NCI-H1694 treated with DMSO at 0.1 percent for 48 hours (cell line): ENCODE data around the gene NMD3.
"Not testable (repeated sequence)": the region's sequence is repeated elsewhere in the genome, so short reads cannot be mapped to it uniquely, and the experiment has no call there.

Experiments used
- DNase-seq: peaks from one replicate; lab custom pipeline; 2025; lab: John Stamatoyannopoulos, UW

The NMD3 gene

DNA sequence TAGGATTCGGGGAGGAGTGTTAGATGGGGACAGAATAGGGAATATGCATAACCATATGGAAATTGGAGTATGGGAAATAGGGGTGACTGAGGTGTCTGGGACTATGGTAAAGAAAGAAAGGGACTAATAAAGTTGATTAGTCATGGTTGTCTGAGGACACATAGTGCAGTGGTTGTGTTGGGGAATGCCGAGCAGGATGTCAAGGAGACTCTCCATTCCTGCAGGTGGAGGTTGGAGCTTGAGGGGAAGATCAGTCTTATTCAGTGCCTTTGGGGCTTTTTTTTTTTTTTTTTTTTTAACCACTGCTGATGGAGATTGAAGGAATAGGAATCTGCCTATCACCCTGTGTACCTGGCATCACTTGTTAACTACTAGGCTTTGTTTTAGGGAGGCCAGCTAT is 10.8 kb downstream of the NMD3 start:
- no peak for DNase-seq

DNA sequence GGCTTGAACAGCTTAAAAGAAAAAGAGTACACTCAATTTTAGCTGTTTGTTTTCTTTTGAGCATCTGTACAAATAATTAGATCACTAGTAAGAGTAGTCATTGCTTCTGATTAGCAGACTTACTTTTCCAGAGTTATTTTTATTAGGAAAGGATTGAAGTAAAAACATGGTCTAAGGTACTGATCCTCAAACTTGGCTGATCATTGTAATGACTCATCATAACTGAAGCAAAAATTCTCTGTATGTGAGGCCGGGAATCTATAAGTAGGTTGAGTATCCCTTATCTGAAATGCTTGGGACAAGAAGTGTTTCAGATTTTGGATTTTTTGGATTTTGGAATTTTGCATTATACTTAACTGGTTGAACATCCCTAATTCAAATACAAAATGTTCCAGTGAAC is 12.4 kb downstream of the NMD3 start:
- DNase-seq: no peak

DNA sequence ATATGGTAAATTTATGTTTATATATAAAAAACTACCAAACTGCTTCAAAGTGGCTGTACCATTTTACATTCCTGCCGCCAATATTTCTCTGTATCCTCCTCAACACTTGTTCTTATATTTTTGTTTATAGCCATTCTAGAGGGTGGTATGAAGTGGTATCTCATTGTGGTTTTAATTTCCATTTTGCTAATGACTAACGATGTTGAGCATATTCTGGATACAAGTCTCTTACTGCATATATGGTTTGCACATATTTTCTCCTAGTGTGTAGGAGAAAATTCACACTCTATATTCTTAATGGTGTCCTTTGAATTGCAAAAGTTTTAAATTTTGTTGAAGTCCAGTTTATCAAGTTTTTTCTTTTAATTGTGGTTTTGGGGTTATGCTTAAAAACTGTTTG is 15.1 kb downstream of the NMD3 start:
- DNase-seq: no peak

DNA sequence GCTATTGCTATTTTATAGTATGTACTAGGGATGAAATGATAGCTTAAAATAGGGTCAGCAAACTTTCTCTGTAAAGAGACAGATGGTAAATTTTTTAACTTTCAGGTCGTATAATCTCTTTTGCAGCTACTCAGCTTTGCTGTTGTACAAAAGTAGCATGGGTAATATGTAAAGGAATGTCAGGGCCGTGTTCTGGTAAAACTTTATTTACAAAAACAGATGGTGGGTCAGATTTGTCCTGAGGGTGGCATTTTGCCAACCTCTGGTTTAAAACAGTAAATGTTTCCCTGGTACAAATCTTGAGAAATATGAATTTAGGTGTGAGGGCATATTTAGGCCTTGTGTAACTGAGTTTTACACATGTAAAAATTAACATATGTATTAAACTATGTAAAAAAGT is 18.6 kb downstream of the NMD3 start:
- DNase-seq: no peak

DNA sequence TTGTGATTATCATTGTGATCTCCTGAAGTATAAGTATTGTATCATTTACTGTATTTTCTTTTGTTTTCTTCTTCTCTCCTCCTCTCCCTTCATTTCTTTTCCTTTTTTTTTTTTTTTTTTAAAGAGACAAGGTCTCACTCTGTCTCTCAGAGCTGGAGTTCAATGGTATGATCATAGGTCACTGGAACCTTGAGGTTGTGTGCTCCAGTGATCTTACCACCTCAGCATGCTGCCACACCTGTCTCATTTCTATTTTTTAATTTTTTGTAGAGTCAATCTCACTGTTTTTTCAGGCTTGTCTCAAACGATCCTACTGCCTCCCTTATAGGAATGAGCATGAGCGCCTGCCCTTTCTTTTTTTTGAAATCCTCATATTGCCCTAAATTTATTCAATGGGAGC is 23.4 kb downstream of the NMD3 start:
- DNase-seq: no peak

DNA sequence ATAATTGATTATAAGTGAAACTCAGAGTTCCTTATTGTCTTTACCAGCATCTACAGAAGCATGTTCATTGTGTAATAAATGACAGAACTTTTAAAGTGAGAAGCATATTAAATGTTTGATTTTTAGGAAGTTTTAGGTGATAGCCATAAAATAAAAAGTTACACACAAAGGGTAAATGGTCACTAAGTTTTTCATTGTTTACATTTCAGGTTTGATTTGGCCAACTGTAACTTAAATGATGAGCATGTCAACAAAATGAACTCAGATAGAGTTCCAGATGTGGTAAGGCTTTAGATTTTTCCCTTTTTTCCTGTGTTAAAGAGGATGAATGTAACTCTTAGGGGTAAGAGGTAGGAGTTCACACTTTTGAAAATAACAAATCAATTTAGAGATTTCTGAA is 25.9 kb downstream of the NMD3 start:
- no peak for DNase-seq

DNA sequence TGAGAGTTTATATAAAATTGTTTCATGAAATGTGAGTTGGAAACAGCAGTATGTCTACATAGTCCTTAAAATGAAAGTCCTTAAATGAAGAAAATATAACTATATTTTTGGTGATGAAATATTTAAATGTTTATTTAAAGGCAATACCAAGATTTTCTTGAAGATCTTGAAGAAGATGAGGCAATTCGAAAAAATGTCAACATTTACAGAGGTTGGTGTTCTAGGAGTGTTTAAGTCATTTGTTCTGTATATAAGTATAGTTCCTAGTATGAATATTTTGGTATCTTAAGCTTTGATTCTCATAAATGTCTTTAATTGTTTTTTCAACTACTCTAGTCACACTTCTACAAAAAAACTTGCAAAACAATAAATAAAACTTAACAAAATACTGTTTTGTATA is 29.0 kb downstream of the NMD3 start:
- no peak for DNase-seq

DNA sequence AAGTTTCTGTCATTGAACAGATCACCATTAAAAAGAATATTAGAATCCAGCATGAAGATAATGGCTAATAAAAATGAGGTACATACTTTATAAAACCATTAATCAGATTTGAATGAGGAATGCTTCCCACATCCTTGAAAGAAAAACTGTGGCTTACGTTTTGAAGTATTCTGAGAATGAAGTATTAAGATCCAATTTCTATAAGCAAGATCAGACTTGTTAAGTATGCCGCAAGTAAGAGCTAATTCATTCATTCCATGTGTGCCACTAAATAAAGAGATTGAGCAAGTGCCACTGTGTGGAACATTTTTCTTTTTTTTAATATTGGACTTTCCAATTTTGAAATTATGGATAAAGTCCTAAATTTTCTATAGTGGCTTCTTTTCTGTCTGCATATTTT is 30.6 kb downstream of the NMD3 start:
- DNase-seq: no peak

DNA sequence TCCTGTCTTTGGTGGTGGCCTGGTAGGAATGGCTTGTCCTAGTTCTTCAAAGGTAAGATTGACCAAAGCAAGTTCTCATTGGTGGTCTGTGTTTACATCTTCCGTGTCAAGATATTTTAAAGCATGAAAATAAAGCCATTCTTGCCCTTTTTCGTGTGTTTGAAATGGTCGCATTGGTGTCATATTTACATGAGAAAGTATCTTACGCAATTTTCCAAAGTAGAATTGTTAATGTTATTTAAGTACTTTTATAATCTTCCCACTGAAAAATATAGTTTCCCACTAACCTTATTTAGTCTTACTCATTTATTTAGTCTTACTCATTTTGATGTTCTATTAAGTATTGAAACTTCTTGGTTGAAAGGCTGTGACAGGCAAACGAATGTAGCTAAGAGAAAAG is 31.0 kb downstream of the NMD3 start:
- DNase-seq: no peak

DNA sequence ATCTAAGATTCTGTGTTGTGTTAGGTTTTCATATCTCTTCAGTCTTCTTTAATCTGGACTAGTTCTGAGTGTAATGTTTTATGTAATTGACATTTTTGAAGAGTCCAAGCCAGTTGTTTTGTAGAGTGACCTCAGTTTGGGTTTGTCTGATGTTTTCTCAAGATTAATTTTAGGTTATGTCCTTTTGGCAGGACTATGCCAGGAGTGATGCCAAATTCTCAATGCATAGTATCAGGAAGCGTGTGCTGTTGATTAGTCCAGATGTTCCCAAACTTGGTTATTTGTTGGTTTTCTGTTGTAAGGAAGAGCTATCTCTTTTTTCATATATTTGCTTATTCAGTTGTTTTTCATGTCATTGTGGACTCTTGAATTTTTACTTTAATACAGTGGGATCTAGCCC is 32.6 kb downstream of the NMD3 start:
- no peak for DNase-seq

DNA sequence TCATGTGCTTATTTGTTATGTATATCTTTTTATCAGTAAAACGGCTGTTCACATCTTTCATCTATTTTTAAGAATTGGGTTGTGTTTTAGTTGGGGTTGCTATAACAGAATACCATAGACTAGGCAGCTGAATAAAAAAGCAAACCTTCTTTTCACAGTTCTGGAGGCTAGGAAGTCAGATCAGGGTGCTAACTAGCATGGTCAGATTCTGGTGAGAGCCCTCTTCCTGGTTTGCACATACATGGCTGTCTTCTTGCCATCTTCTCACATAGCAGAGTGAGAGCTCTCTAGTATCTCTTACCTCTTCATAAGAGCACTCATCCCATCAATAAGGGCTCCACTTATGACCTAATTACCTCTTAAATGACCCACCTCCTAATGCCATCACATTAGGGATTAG is 33.8 kb downstream of the NMD3 start:
- no peak for DNase-seq

DNA sequence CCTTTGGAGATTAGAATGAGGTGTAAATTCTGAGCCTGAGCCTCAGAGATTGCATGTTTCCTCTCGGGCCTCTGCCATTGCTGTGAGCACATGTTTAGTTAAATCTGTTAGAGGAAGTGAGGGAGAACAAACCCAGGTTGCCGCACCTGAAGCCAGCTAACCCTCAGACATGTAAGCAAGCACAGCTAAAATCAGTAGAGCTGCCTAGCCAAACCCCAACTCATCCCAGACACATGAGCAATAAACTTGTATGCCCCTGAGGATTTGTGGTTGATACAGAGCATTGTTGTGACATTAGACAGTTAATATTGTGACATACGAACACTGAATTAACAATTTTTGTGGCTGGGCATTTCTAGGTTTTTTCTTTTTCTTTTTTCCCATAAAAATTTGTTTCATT is 41.9 kb downstream of the NMD3 start:
- DNase-seq: no peak

DNA sequence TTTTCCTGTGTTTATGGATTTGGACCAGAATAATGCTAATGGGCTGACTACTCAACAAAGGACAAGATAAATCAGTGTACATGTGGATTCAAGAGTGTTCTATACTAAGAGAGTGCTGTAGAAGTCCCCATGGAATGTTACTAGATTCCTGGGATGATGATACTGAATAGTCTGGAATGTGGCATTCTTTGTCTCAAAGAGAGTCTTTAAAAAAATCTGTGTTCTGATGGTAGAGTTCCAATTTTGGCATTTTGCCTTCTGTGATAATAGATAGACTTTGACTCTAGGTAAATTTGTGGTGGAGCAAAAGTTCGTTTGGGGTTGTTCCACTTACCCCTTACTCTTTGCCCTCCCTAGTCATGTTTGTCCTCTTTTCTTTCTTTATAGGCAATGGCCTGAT is 43.7 kb downstream of the NMD3 start:
- no peak for DNase-seq

DNA sequence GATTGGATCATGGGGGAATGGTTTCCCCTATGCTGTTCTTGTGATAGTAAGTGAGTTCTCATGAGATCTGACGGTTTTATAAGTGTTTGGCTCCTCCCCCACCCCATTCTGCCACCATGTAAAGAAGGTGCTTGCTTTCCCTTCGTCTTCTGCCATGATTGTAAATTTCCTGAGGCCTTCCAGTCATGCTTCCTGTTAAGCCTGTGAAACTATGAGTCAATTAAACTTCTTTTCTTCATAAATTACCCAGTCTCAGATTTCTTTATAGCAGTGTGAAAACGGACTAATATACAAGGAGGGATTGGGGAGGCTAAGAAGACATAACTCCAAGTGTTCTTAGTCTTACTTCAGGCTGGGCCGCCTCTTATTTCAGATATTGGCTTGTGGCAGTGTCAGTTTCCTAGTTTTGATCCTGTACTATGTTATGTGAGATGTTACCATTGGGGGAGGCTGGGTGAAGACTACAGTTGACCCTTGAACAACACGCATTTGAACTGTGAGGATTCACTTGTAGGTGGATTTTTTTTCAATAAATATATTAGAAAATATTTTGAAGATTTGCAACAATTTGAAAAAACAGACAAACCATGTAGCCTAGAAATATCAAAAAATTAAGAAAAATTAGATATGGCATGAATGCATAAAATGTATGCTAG is 44.9 kb downstream of the NMD3 start:
- no peak for DNase-seq

DNA sequence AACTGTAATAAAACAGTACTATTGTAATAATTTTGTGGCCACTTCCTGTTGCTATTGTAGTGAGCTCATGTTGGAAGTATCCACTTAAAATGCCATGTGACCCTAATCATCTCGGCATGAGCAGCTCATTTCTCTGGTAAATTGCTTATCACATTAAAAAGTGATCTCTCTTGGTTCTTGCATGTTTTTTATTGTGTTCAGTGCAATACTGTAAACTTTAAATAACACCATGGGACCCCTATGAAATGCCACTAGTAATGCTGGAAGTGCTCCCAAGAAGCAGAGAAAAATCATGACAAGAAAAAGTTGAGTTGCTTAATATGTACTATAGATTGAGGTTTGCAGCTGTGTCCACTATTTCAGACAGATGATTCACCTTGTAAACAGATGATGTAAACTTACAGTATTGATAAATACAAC is 45.6 kb downstream of the NMD3 start:
- no peak for DNase-seq

DNA sequence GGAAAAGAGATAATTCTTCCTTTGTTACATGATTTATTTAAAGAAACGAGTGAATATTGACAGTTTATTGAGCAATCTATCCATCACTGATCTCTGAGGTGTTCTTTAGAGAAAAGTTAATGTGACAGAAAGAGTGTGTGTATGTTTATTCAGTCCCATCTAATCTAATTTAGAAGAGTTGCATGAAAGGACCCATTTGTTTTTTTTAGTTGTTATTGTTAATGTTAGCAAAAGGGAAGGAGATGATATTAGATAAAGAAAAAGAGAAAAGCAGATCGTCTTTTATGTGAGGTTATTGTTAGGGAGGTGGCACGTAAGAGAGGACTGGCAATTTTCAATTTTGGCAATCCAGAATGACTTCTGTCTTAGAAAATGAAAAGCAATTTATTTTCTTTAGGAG is 46.5 kb downstream of the NMD3 start:
- DNase-seq: no peak

DNA sequence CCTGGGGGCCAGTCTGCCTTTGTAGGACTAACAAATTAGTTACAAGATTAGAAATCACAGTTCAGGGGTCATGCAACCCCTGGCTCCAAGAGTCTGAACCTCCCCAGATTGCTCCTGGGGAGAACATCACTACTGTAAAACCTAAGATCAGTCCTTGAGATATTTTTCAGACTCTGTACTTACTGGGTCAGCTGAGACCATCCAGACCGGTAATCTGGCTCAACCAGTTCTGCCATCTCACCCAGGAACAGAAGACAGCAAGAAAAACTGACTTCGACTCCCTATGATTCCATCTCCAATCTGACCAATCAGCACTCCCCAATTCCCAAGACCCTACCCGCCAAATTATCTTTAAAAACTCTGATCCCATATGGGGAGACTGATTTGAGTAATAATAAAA is 47.5 kb downstream of the NMD3 start:
- no peak for DNase-seq

DNA sequence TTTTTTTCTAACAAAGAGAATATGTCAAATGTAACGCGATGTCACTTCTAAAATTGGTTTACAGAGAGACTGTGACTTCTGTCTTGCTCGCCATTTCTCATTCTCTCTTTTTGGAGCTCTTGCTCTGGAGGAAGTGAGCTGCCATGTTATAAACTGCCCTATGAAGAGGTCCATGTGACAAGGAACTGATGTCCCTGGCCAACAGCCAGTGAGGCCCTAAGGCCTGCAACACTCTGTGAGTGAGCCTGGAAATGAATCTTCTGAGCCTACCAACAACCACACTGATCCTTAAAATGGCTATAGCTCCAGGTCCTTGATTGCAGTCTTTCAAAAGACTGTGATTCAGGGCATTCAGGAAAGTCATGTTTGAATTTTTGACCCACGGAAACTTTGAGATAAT is 49.9 kb downstream of the NMD3 start:
- no peak for DNase-seq

DNA sequence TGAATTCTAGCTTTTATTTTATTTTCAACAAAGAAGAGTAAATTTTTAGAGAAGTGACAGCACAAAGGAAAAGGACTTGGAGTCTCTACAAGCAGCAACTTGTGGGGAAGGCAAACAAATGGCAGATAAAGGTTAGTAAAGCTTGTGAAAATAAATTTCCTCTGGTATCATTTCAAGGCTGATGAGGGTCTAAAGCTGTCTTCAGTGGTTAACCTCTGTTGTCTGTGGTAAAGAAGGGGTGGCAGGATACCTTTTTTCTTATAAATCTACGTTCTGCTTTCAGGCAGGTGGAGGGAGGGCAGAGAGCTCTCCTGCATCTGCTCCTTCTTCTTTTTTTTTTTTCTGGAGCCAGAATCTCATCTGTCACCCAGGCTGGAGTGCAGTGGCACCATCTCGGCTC is 50.5 kb downstream of the NMD3 start:
- no peak for DNase-seq

DNA sequence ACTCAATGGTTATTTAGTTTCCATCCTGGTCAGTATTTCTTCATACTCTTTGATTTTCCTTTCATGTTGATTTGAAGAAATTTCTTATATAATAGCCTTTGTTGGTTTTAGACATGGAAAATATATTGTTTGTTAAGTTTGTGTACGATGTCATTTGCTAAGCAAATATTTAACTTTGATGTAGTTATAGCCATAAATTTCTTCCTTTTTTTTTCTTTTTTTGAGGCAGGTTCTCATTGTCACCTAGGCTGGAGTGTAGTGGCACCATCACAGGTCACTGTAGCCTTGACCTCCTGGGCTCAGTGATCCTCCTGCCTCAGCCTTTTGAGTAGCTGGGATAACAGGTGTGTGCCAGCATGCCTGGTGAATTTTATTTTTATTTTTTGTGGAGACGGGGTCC is 51.4 kb downstream of the NMD3 start:
- no peak for DNase-seq

DNA sequence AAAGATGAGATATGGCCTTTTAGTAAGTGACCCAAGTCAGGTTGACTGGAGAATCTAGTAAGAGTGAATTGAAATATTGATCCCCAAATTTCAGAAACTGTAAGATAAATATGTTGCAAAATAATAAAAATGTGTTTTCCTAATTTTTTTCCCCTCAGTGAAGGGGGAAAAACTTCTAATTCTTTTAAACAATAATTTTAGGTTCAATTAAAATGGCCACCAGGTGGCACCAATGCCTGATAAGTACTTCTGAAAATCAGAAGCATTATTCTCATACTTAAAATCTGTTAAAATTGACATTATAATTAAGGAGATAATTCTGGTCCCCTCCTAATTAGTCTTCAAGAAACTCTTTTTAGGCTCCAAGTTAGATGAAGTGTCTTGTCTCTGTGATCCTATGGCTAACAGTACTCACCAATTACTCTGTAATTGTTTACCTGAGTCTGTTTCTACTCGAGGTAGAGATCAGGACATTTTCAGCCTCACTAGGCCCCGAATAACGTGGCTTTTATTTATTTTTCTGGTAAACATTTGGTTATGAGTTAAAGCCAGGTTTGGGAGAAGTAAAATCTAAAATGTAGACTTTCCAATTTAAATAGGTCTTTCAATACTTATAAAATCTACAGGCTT is 52.6 kb downstream of the NMD3 start:
- peak; percentile 36 for DNase-seq

DNA sequence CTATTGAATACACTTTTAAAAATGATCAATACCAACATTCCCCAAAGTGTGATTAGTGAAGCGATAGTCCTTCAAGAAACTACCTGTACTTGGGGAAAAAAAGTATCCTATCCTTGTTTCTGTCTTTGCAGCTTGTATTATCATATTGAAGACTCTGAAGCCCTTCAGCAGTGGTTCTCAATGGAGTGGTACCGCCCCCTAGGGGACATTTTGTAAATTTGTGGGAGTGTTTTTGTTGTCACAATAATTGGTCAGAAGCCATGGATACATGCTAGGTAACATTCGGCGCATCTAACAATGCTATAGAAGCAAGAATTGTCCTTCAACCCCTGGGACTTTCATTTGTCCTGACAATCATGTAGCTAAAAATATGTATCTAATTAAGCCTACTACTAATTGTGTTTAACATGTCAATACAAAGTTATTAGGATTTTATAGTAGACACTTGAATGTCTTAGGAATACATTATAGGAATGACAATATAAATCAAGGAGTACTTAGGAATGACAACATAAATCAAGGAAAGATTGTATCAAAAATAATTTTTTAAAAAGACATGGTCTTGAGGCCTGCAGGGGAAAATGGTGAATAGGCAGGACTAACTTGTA is 53.7 kb downstream of the NMD3 start:
- peak; percentile 52 for DNase-seq

DNA sequence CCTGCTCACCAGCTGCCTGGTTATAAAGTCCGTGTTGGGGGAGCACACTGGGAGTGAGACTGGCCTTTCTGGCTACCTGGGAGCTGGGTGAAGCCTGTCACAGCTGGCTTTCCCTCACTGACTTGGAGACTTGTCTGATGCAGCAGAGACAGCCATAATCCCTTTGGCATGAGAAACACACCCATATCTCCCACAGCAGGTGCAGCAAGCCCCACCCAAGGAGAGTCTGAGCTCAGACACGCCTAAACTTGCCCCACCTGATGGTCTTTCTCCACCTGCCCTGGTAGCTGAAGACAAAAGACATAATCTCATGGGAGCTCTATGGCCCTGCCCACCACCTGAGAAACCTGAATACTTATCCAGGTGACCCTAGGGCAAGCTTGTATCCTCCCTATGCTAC is 54.8 kb downstream of the NMD3 start:
- no peak for DNase-seq

DNA sequence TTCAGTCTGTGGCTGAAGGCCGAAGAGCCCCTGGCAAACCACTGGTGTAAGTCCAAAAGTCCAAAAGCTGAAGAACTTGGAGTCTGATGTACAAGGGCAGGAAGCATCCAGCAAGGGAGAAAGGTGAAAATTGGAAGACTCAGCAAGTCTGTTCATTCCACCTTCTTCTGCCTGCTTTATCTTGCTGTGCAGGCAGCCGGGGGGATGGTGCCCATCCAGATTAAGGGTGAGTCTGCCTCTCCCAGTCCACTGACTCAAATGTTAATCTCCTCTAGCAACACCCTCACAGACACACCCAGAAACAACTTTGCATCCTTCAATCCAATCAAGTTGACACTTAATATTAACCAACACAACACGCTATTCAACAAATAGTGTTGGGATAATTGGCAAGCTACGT is 61.3 kb downstream of the NMD3 start:
- DNase-seq: not testable (repeated sequence)
